ENCODE measurements around the gene SHROOM2.
"Not testable (repeated sequence)": the region's sequence is repeated elsewhere in the genome, so short reads cannot be mapped to it uniquely, and the experiment has no call there.

Gene SHROOM2

DNA sequence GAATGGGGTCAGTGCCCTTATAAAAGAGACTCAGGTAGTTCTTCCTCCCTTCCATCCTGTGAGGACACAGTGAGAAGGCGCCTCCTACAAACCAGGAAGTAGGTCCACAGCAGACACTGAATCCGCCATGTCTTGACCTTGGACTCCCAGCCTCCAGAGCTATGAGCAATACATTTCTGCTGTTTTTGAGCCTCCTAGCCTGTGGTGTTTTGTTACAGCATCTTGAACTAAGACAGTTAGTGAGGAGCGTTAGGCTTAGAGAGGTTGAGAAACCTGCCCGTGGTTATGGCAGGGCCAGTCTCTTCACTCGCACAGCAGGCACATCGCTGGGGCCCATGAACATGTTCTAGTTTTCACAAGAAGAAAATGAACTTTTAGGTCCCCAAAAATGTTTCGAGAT is 19.7 kb downstream of the SHROOM2 start:
- Histone ChIP-seq H3K4me3 (ENCODE audit: low read depth, low read length) (no peak overlapping the region), H3K36me3 (ENCODE audit: control insufficient read depth in 2 of 2, insufficient read depth in 1 of 2, low read length in 2 of 2) (no peaks in the 10 kb centered on the region), H3K9me3 (ENCODE audit: control insufficient read depth, insufficient read depth, low read depth, low read length) (no peaks in the 10 kb centered on the region), H3K4me1 (ENCODE audit: control insufficient read depth, insufficient read depth, low read length) (no peaks in the 10 kb centered on the region), H3K27ac (ENCODE audit: extremely low read depth, low read depth, low read length) (no peak overlapping the region)
- ChIA-PET POLR2A (no interaction called here), CTCF (no interaction called here)
- peak; percentile 45 for TF ChIP-seq SETDB1 (IDR thresholded peaks at IDR 0.05; ENCODE audit: insufficient read length, low read length)
- TF ChIP-seq ZNF175 (tag by site-specific recombination; IDR thresholded peaks at IDR 0.05), result no peak

DNA sequence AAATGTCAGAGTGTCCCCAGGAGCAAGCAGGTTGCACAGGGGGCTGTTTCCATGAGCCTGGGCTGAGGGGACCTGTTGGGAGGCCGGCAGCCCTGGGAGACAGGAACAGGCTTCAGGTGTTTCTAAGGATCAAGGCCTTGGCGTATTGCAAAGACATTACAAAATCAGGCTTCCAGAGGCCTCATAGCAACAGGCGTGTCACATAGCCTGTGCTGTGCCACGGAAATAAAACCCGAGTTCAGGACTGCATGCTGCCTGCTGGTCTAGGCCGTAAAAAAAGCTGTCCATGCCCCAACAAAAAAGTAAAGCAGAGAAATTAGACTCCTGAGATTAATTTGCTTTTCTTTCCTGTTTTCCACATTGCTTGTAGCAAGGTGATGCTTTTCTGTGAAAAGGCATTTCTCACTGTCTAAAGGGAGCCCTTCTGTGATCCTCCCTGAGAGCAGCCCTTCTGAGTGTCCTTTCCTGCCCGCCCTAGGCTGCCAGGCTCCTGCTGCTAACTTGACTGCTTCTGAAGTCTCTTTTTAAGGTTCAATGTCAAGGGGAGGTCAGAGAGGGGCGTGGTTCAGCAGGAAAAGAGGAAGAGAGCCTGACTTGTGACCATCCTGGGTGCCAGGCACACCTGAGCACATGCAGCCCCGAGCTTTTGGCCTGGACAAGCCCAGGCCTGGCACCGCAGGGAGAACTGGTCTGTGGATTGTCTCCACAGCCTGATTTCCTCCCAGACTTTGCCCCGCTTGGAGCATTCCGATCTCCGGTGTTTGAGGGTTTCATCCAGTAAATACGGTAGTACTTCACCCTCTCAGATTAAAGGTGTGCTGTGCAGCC is 21.3 kb downstream of the SHROOM2 start:
- Histone ChIP-seq H3K9me3 (ENCODE audit: control insufficient read depth, insufficient read depth, low read depth, low read length) (no peaks in the 10 kb centered on the region), H3K27ac (ENCODE audit: extremely low read depth, low read depth, low read length) (no peak overlapping the region), H3K36me3 (ENCODE audit: control insufficient read depth in 2 of 2, insufficient read depth in 1 of 2, low read length in 2 of 2) (no peaks in the 10 kb centered on the region), H3K4me3 (ENCODE audit: low read depth, low read length) (no peak overlapping the region), H3K4me1 (ENCODE audit: control insufficient read depth, insufficient read depth, low read length) (no peaks in the 10 kb centered on the region)
- POLR2A ChIA-PET, result no interaction called here
- TF ChIP-seq SETDB1 (IDR thresholded peaks at IDR 0.05; ENCODE audit: insufficient read length, low read length), result no peak
- TF ChIP-seq ZFP41 (tag by site-specific recombination; IDR thresholded peaks at IDR 0.05; ENCODE audit: borderline replicate concordance), result no peak
- no peak for TF ChIP-seq MEIS1 (CRISPR knock-in tag; IDR thresholded peaks at IDR 0.05; ENCODE audit: borderline replicate concordance)
- TF ChIP-seq ZNF324 (tag by site-specific recombination; IDR thresholded peaks at IDR 0.05), result no peak
- TF ChIP-seq, protein P1, sequence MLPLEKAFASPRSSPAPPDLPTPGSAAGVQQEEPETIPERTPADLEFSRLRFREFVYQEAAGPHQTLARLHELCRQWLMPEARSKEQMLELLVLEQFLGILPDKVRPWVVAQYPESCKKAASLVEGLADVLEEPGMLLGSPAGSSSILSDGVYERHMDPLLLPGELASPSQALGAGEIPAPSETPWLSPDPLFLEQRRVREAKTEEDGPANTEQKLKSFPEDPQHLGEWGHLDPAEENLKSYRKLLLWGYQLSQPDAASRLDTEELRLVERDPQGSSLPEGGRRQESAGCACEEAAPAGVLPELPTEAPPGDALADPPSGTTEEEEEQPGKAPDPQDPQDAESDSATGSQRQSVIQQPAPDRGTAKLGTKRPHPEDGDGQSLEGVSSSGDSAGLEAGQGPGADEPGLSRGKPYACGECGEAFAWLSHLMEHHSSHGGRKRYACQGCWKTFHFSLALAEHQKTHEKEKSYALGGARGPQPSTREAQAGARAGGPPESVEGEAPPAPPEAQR (tag by site-specific recombination; IDR thresholded peaks at IDR 0.05), result no peak
- CTCF ChIA-PET, result interaction anchor here (0.5 kb wide), 1 partner anchor 55 kb away, joined by 3 read pairs; no protein-coding TSS in a partner anchor

DNA sequence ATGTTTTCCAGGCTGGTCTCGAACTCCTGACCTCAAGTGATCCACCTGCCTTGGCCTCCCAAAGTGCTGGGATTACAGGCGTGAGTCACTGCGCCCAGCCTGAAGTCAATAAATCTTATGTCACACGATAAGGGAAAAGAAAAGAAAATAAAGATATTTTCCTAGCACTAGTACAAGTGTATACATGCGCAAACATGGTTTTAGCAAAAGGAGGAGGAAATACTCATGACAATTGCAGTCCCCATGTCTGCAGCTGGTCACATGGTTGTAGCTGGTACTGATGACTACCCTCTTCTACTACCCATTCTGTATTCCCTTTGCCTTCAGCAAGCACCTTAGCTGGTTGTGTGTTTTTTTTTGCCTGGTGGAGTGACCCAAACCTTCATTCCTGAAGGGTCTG is 23.6 kb downstream of the SHROOM2 start:
- H3K9me3 ChIP-seq (ENCODE audit: control insufficient read depth, insufficient read depth, low read depth, low read length); H3K4me3 ChIP-seq (ENCODE audit: low read depth, low read length); POLR2A ChIA-PET; CTCF ChIA-PET; H3K27ac ChIP-seq (ENCODE audit: extremely low read depth, low read depth, low read length); H3K36me3 ChIP-seq (ENCODE audit: control insufficient read depth in 2 of 2, insufficient read depth in 1 of 2, low read length in 2 of 2); H3K4me1 ChIP-seq (ENCODE audit: control insufficient read depth, insufficient read depth, low read length): not testable (repeated sequence)

DNA sequence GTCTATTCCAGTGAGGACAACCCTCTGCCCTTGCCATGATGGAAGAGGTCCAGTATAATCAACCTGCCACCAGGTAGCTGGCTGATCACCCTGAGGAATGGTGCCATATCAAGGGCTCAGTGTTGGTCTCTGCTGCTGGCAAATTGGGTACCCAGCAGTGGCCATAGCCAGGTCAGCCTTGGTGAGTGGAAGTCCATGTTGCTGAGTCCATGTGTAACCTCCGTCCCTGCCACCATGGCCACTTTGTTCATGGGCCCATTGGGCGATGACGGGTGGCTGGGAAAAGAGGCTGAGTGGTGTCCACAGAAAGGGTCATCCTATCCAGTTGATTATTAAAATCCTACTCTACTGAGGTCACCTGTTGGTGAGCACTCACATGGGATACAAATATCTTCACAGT is 24.9 kb downstream of the SHROOM2 start:
- POLR2A ChIA-PET; H3K4me3 ChIP-seq (ENCODE audit: low read depth, low read length); H3K36me3 ChIP-seq (ENCODE audit: control insufficient read depth in 2 of 2, insufficient read depth in 1 of 2, low read length in 2 of 2); CTCF ChIA-PET; H3K4me1 ChIP-seq (ENCODE audit: control insufficient read depth, insufficient read depth, low read length); H3K9me3 ChIP-seq (ENCODE audit: control insufficient read depth, insufficient read depth, low read depth, low read length); H3K27ac ChIP-seq (ENCODE audit: extremely low read depth, low read depth, low read length): not testable (repeated sequence)

DNA sequence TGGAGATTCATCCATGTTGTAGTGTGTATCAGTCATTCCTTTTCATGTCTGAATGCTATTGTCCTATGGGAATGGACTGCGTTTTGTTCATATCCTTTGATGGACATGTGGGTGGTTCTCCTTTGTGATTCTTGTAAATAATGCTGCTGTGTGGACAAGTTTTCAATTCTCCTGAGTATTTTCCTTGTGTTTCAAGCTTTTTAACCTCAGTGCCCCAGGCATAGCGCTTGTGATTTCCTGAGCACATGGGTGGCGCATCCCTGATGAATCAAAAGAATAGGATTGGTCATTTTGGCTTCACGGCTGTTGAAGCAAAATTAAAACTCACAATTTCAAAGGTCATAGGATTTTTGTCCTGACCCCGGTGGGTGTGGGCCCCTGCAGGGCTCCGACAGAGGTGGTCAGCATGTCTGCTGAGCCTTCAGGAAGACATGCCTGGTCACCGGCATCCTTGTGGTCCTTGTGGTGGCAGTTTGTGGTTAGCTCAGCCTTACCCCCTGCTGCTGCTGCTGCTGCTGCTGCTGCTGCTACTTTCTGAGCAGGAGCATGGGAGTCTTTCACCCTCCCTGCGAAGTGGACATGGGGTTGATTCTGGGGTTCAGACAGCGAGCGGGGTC is 30.0 kb downstream of the SHROOM2 start:
- POLR2A ChIA-PET, result no interaction called here
- Histone ChIP-seq H3K36me3 (ENCODE audit: control insufficient read depth in 2 of 2, insufficient read depth in 1 of 2, low read length in 2 of 2) (no peaks in the 10 kb centered on the region), H3K9me3 (ENCODE audit: control insufficient read depth, insufficient read depth, low read depth, low read length) (no peaks in the 10 kb centered on the region), H3K4me1 (ENCODE audit: control insufficient read depth, insufficient read depth, low read length) (no peaks in the 10 kb centered on the region), H3K27ac (ENCODE audit: extremely low read depth, low read depth, low read length) (no peak overlapping the region), H3K4me3 (ENCODE audit: low read depth, low read length) (no peak overlapping the region)
- CTCF ChIA-PET, result no interaction called here
- TF ChIP-seq ZNF223 (tag by site-specific recombination; IDR thresholded peaks at IDR 0.05) (no peak), ZNF423 (tag by site-specific recombination; IDR thresholded peaks at IDR 0.05) (no peak), ZNF664 (tag by site-specific recombination; IDR thresholded peaks at IDR 0.05) (no peak)

Measured in HEK293 (cell line).